Hippocampal formation (tissue), 2 donors: ENCODE results near the gene FBRSL1.

Source experiments
- DNase-seq, 2 donors: peaks; one replicate each; lab custom pipeline; 2025; lab: John Stamatoyannopoulos, UW

FBRSL1 gene

DNA sequence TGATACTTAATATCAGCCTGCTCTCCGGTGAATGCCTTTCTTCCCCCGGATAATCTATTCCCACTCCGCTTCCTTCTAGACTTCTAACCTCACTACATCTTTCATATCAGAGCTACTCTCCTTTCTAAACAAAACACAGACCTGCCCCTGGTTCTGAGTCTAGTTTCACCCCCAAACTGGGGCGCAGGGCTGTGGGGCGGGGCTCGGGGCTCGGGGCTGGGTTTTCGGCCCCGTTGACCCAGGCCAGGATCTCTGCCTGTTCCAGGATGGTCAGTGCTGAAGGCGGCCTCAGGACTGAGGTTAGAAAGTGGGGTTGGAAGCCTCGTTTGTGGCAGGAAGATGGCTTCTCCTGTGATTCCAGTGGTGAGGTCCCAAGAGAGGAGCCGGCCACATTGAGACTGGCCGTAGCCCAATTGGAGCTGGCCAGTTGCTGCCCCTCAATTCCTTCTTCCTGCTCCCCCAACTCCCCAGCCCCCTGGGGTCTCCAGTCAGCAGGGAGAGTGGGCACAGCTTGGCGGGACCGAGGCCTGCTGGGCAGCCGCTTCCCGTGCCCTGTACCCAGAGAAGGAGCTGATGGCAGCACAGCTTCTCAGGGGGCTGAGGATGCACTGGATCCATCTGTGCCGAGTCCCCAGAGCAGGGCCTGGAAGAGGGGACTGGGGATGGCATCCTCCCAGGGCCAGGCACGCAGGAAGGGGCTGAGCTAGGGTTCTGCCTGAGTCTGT is 67.5 kb downstream of the FBRSL1 start:
- no peak for DNase-seq

- no peak for DNase-seq
Measured at GRCh38 chr12:132558042-132558856, 68.3 kb downstream of the FBRSL1 start.

DNA sequence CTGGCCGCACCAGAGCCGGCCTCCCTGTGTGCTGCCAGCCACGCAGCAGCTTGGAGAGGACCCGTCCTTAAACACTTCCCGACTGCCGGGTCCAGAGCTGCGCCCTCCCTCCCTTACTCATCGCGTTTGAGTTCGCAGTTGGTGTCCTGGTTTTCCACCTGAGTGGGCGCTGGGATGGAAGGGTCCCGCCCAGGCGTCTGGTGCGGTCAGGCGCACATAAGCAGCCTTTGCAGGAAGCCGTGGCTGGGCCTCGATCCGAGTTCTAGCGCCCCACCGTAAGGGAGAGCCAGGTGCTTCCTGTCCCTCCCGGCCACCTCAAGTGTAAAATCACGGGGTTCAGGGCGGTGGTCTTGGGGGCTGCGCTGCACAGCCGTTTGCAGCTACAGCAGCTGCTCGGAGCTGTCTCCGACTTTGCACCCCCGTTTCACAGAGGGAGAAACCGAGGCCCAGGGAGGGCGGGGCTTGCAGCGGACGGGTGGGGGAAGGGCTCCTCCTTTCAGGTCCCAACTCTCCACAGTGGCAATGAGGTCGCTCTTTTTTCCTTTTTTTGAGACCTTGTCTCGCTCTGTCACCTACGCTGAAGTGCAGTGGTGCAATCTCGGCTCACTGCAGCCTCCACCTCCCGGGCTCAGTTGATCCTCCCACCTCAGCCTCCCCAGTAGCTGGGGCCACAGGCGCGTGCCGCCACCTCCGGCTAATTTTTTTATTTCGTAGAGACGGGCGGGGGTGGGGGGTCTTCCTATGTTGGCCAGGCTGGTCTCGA is 69.1 kb downstream of the FBRSL1 start:
- no peak for DNase-seq

GRCh38 chr12:132559652-132560363 is 69.9 kb downstream of the FBRSL1 start:
- DNase-seq: peak in 1 of 2 donors; percentile 28

DNA sequence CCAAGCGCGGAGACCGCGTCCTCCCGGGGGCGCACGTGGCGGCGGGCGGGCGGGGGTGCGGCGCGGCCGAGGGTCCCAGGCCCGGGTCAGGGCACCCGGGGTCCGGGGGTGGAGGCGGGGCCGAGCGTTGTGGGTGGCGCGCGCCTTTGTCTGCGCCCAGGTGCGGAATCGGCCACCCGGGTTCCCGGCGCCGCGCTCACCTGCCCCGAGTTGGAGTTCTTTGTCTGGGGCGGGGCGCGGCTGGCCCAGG is 70.3 kb downstream of the FBRSL1 start:
- no peak for DNase-seq

DNA sequence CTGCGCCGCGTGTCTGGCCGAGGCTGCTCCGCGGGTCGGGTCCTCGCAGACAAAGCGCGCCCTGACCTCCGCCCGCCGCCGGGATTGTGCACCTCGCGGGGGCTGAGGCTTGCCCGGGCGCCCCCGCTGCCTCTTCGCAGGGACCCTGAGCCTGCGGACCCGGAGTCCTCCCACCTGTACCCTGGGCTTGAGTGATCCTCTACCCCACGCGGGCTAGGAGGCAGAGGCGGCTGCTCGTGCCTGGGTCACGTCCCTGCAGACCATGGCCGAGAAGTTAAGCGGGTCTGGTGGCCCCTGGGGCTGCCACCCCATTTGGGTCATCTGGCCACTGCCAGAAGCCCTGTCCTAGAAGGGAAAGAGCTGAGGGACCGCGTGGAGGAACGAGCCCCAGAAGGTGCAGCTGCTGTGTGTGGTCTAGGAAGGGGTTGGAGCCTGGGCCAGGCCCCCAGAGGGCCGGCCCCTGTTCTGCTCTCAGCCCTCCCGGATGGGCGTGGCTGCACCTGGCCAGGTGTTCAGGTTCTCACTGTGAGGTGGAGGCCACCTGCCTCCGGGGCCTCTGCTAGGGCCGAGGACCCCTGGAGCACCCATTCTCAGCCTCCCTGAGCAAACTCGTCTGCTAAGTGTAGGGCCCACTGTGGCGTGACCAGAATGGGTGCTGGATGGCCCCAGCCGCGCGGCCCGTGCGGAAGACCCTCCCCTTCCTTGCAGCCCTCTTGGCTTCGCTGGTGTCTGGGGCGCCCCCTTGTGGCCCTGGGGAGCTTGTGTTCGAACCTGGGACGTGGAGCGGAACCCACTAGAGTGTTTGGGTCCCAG is 70.9 kb downstream of the FBRSL1 start:
- peak in 1 of 2 donors; percentile 32 for DNase-seq
